Measurements from ENCODE around the gene SPDYE8. TPM values are rescaled to one million over a fixed set of nuclear protein-coding genes. Genes with fewer than 3 reads are reported as not detected.
"Not testable (repeated sequence)": the region's sequence is repeated elsewhere in the genome, so short reads cannot be mapped to it uniquely, and the experiment has no call there.

Gene SPDYE8
- total RNA-seq = under 1 TPM in 1 of 2 donors, not detected in 1; 0.11 TPM
- not detected for polyA plus RNA-seq
- long read RNA-seq, donor 1 = 0 reads
- long read RNA-seq, donor 2 = 0 reads
- long read RNA-seq, donor 3 = 0 reads
- long read RNA-seq, donor 4 = 0 reads
- long read RNA-seq, donor 5 = 0 reads

- H3K27ac ChIP-seq (ENCODE audit: low read depth in 1 of 2, low read length in 1 of 2); H3K4me3 ChIP-seq; H3K4me1 ChIP-seq (ENCODE audit: control insufficient read depth in 5 of 5, insufficient read depth in 5 of 5, low read length in 5 of 5); DNase-seq; H3K27me3 ChIP-seq (ENCODE audit: control insufficient read depth in 3 of 3, insufficient read depth in 3 of 3, low read length in 2 of 3); H3K9me3 ChIP-seq (ENCODE audit: control insufficient read depth in 4 of 4, insufficient read depth in 3 of 4, low read length in 3 of 4); ATAC-seq (ENCODE audit: insufficient read depth, low FRiP score); H3K9ac ChIP-seq (ENCODE audit: insufficient read depth in 1 of 2, low read length in 2 of 2); H3K36me3 ChIP-seq (ENCODE audit: control insufficient read depth in 4 of 4, insufficient read depth in 4 of 4, low read length in 4 of 4): not testable (repeated sequence)
- WGBS, 2 donors = no CpG with 5 or more reads among the region's 8 CpGs
Measured at GRCh38 chr7:73029666-73030065, at the start of gene SPDYE8. Gene SPDYE8 (minus strand): TSS chr7:73029766. CDS start chr7:73027966, 1,800 bp downstream.

GRCh38 chr7:73057811-73058210, 28.2 kb upstream of the SPDYE8 start, which contains the start of gene SPDYE11:
Gene SPDYE11 (minus strand): TSS chr7:73057911. CDS start chr7:73056111, 1,800 bp downstream.
- not testable (repeated sequence) for H3K4me3 ChIP-seq; ATAC-seq (ENCODE audit: insufficient read depth, low FRiP score); H3K27me3 ChIP-seq (ENCODE audit: control insufficient read depth in 3 of 3, insufficient read depth in 3 of 3, low read length in 2 of 3); H3K9ac ChIP-seq (ENCODE audit: insufficient read depth in 1 of 2, low read length in 2 of 2); H3K27ac ChIP-seq (ENCODE audit: low read depth in 1 of 2, low read length in 1 of 2); DNase-seq; H3K36me3 ChIP-seq (ENCODE audit: control insufficient read depth in 4 of 4, insufficient read depth in 4 of 4, low read length in 4 of 4); H3K9me3 ChIP-seq (ENCODE audit: control insufficient read depth in 4 of 4, insufficient read depth in 3 of 4, low read length in 3 of 4); H3K4me1 ChIP-seq (ENCODE audit: control insufficient read depth in 5 of 5, insufficient read depth in 5 of 5, low read length in 5 of 5)
- no CpG with 5 or more reads among the region's 8 CpGs for WGBS, 2 donors

- not testable (repeated sequence) for ATAC-seq (ENCODE audit: insufficient read depth, low FRiP score); H3K27ac ChIP-seq (ENCODE audit: low read depth in 1 of 2, low read length in 1 of 2); H3K27me3 ChIP-seq (ENCODE audit: control insufficient read depth in 3 of 3, insufficient read depth in 3 of 3, low read length in 2 of 3); H3K9me3 ChIP-seq (ENCODE audit: control insufficient read depth in 4 of 4, insufficient read depth in 3 of 4, low read length in 3 of 4); H3K9ac ChIP-seq (ENCODE audit: insufficient read depth in 1 of 2, low read length in 2 of 2); H3K36me3 ChIP-seq (ENCODE audit: control insufficient read depth in 4 of 4, insufficient read depth in 4 of 4, low read length in 4 of 4); H3K4me1 ChIP-seq (ENCODE audit: control insufficient read depth in 5 of 5, insufficient read depth in 5 of 5, low read length in 5 of 5); H3K4me3 ChIP-seq
- 17 to 20% methylated on average over 10 of the region's 10 CpGs for WGBS, 2 donors
- DNase-seq = peak; percentile 1 to 10 (median 9)
Measured at GRCh38 chr7:73006491-73006890, 23.1 kb downstream of the SPDYE8 start.

- H3K4me1 ChIP-seq (ENCODE audit: control insufficient read depth in 5 of 5, insufficient read depth in 5 of 5, low read length in 5 of 5); H3K36me3 ChIP-seq (ENCODE audit: control insufficient read depth in 4 of 4, insufficient read depth in 4 of 4, low read length in 4 of 4); H3K9me3 ChIP-seq (ENCODE audit: control insufficient read depth in 4 of 4, insufficient read depth in 3 of 4, low read length in 3 of 4); H3K27me3 ChIP-seq (ENCODE audit: control insufficient read depth in 3 of 3, insufficient read depth in 3 of 3, low read length in 2 of 3): not testable (repeated sequence)
- Histone ChIP-seq H3K27ac (ENCODE audit: low read depth in 1 of 2, low read length in 1 of 2) (peak overlapping the region; percentile 96 to 97), H3K9ac (ENCODE audit: insufficient read depth in 1 of 2, low read length in 2 of 2) (peak overlapping the region in 1 of 2 donors; percentile 55), H3K4me3 (peak overlapping the region; percentile 73)
- DNase-seq (peak; percentile 89 to 94 (median 92)), ATAC-seq (ENCODE audit: insufficient read depth, low FRiP score) (peak; percentile 95)
- WGBS, 2 donors = 0% methylated on average over 42 to 49 of the region's 66 CpGs
Measured at GRCh38 chr7:73005693-73006447, 23.7 kb downstream of the SPDYE8 start.

- WGBS, 2 donors = 0% methylated on average over 15 to 18 of the region's 30 CpGs
- peak; percentile 97 for ATAC-seq (ENCODE audit: insufficient read depth, low FRiP score)
- H3K4me1 ChIP-seq (ENCODE audit: control insufficient read depth in 5 of 5, insufficient read depth in 5 of 5, low read length in 5 of 5); DNase-seq; H3K9me3 ChIP-seq (ENCODE audit: control insufficient read depth in 4 of 4, insufficient read depth in 3 of 4, low read length in 3 of 4); H3K36me3 ChIP-seq (ENCODE audit: control insufficient read depth in 4 of 4, insufficient read depth in 4 of 4, low read length in 4 of 4); H3K9ac ChIP-seq (ENCODE audit: insufficient read depth in 1 of 2, low read length in 2 of 2); H3K27me3 ChIP-seq (ENCODE audit: control insufficient read depth in 3 of 3, insufficient read depth in 3 of 3, low read length in 2 of 3): not testable (repeated sequence)
- peak overlapping the region; percentile 67 for H3K4me3 ChIP-seq
- peak overlapping the region; percentile 96 to 97 for H3K27ac ChIP-seq (ENCODE audit: low read depth in 1 of 2, low read length in 1 of 2)
Measured at GRCh38 chr7:73005356-73005692, 24.2 kb downstream of the SPDYE8 start.

GRCh38 chr7:72997887-72998468, 31.6 kb downstream of the SPDYE8 start:
- not testable (repeated sequence) for H3K9ac ChIP-seq (ENCODE audit: insufficient read depth in 1 of 2, low read length in 2 of 2); ATAC-seq (ENCODE audit: insufficient read depth, low FRiP score)
- WGBS, 2 donors = no CpG with 5 or more reads among the region's 11 CpGs

GRCh38 chr7:72997447-72997846, 32.1 kb downstream of the SPDYE8 start:
- not testable (repeated sequence) for H3K9me3 ChIP-seq (ENCODE audit: control insufficient read depth in 4 of 4, insufficient read depth in 3 of 4, low read length in 3 of 4); H3K36me3 ChIP-seq (ENCODE audit: control insufficient read depth in 4 of 4, insufficient read depth in 4 of 4, low read length in 4 of 4); DNase-seq; H3K4me1 ChIP-seq (ENCODE audit: control insufficient read depth in 5 of 5, insufficient read depth in 5 of 5, low read length in 5 of 5); ATAC-seq (ENCODE audit: insufficient read depth, low FRiP score); H3K9ac ChIP-seq (ENCODE audit: insufficient read depth in 1 of 2, low read length in 2 of 2); H3K4me3 ChIP-seq; H3K27me3 ChIP-seq (ENCODE audit: control insufficient read depth in 3 of 3, insufficient read depth in 3 of 3, low read length in 2 of 3); H3K27ac ChIP-seq (ENCODE audit: low read depth in 1 of 2, low read length in 1 of 2)
- WGBS, 2 donors = 61 to 65% methylated on average over 3 to 4 of the region's 8 CpGs

More at GRCh38 chr7:72997887-72998468, 31.6 kb downstream of the SPDYE8 start:
- H3K4me3 ChIP-seq; H3K36me3 ChIP-seq (ENCODE audit: control insufficient read depth in 4 of 4, insufficient read depth in 4 of 4, low read length in 4 of 4); H3K27ac ChIP-seq (ENCODE audit: low read depth in 1 of 2, low read length in 1 of 2); H3K9me3 ChIP-seq (ENCODE audit: control insufficient read depth in 4 of 4, insufficient read depth in 3 of 4, low read length in 3 of 4); H3K4me1 ChIP-seq (ENCODE audit: control insufficient read depth in 5 of 5, insufficient read depth in 5 of 5, low read length in 5 of 5); DNase-seq; H3K27me3 ChIP-seq (ENCODE audit: control insufficient read depth in 3 of 3, insufficient read depth in 3 of 3, low read length in 2 of 3): not testable (repeated sequence)

- not testable (repeated sequence) for H3K9me3 ChIP-seq (ENCODE audit: control insufficient read depth in 4 of 4, insufficient read depth in 3 of 4, low read length in 3 of 4); ATAC-seq (ENCODE audit: insufficient read depth, low FRiP score); H3K4me3 ChIP-seq; H3K27me3 ChIP-seq (ENCODE audit: control insufficient read depth in 3 of 3, insufficient read depth in 3 of 3, low read length in 2 of 3); H3K4me1 ChIP-seq (ENCODE audit: control insufficient read depth in 5 of 5, insufficient read depth in 5 of 5, low read length in 5 of 5); H3K27ac ChIP-seq (ENCODE audit: low read depth in 1 of 2, low read length in 1 of 2); DNase-seq; H3K36me3 ChIP-seq (ENCODE audit: control insufficient read depth in 4 of 4, insufficient read depth in 4 of 4, low read length in 4 of 4); H3K9ac ChIP-seq (ENCODE audit: insufficient read depth in 1 of 2, low read length in 2 of 2)
- 94 to 97% methylated on average over 8 of the region's 8 CpGs for WGBS, 2 donors
Measured at GRCh38 chr7:72995484-72995883, 34.1 kb downstream of the SPDYE8 start.
